Measurements from ENCODE around the gene ASCC3. TPM values are rescaled to one million over a fixed set of nuclear protein-coding genes. Genes with fewer than 3 reads are reported as not detected.
"Not testable (repeated sequence)": the region's sequence is repeated elsewhere in the genome, so short reads cannot be mapped to it uniquely, and the experiment has no call there.

The ASCC3 gene
- total RNA-seq, 1 donor from 2014 or later, result 15.3 TPM

DNA sequence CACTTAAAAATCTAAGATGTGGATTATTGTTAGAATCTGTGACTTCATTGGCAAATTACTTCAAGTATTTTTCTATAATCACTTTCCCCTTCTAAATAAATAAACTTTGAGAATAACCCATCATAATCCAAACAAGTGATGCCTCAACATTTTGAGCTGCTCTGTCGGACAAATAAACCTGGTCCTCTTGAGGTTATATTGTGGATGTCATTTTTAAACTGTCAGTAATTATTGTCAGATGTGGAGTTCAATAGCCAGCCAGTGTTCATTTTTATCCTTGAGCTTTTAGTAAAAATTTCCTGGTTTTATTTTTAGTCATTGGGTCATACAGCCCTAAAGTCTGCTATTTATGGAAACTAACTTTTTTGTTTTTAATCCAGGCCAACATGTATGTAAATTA, 9.5 kb upstream of the ASCC3 start:
- not testable (repeated sequence) for ATAC-seq; DNase-seq (ENCODE audit: low spot score)

DNA sequence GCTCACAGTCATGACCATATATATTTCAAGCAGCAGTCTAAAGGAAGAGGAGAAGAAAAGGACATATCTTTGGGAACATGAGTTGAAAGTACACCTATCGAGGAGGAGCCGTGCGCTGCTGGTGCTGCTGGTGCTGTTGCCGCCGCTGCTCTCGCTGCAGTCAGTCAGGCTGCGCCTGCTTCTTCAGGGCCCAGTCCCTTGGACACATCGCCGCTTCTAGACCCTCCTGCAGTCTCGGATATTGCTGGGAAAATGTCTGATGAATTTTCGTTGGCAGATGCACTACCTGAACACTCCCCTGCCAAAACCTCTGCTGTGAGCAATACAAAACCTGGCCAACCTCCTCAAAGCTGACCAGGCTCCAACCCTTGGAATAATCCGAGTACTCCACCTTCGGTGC, 8.2 kb upstream of the ASCC3 start:
- DNase-seq (ENCODE audit: low spot score), result no peak
- ATAC-seq, result no peak

DNA sequence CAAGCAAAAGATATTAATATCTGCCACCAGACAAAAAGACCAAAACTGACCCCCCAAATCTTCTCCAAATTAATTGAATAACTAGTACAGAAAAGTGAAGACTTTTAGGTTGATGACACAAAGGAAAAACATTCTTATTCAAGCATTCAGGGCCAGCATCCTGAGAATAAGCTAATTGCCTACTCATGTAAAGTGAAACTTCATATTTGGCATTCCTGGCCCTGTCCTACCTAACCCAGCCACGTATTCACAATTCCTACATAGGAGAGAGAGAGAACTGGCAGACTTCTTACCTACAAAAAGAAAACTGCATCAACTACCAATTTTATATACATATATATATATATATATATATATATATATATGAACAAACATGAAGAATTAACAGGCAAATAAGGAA, 4.9 kb upstream of the ASCC3 start:
- ATAC-seq, result no peak
- DNase-seq (ENCODE audit: low spot score), result no peak

DNA sequence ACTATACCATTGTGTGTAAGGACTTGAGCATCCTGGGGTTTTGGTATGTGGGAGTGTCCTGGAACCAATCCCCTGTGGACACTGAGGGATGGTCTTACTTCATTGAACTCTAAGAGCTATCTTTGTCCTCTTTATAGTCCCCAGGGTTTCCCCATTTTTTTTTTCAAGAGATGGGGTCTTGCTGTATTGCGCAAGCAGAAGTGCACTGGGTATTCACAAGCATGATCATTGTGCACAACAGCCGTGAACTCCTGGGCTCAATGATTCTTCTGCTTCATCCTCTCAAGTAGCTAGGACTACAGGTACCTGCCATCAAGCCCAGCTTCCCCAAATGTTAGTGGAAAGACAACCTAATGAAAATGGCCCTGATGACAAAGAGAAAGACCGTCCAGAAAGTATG, 2.2 kb upstream of the ASCC3 start:
- DNase-seq (ENCODE audit: low spot score) (no peak), ATAC-seq (no peak)

DNA sequence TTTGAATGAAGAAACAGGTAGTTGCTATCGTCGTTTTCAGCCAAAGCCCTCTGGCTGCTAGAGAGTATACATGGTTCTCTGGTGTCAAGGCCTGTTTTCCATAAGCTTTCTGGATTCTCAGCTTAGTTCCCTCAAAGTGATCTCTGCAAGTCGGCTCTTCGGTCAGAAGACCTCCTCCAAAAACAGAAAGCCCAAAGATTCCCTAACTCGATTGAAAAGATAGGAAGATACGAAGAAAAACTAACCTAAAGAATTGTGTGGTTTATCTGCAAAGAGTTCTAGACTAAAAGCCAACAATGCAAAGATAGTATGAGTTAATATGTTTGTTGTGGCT, 545 bp upstream of the ASCC3 start:
- ATAC-seq (peak; percentile 20), DNase-seq (ENCODE audit: low spot score) (no peak)

DNA sequence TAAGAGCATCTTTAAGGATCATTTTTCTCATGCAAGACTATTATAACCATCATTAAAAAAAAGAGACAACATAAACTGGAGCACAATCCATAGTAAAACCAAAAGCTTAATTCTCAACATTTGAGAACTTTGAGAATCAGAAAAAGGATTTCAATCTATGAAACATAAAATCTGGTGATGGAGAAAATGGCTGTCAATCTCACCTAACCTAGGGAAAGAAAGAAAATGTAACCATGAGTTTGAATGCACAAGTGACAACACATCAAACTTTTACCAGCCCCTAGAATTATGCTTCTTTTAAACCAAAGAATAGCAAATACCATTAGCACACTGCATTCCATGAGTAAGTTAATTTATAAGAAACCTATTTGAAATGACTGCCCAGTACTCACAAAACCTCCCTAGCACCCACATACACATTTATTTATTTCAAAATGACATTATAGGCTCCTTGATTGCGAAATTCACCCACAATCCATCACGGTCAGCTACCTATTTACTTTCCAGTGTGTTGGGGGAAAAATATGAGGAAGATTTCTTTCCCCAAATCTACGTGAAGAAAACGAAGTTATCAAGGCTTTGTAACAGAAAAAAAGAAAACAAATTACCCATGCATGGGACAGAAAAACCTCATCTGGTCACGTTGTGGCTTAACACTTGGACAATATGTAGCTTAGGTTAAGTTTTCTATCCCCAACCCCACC, 828 bp downstream of the ASCC3 start:
- no peak for ATAC-seq
- DNase-seq (ENCODE audit: low spot score), result no peak

DNA sequence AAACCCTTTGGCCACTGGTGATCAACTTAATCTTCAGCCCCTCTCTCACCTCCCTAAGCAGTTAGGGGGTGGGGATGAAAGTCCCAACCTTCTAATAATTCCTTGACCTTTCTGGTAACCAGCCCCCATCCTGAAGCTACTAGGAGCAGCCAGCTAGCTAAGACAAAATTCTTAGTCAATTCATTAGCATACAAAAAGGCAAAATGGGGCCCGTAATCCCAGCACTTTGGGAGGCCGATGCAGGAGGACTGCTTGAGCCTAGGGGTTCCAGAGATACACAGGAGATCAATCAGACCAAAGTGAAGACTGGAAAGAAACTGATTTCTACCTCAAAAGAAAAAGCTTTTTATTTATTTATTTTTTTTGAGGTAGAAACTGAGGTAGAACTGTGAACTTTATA, 1.8 kb downstream of the ASCC3 start:
- no peak for ATAC-seq
- no peak for DNase-seq (ENCODE audit: low spot score)

DNA sequence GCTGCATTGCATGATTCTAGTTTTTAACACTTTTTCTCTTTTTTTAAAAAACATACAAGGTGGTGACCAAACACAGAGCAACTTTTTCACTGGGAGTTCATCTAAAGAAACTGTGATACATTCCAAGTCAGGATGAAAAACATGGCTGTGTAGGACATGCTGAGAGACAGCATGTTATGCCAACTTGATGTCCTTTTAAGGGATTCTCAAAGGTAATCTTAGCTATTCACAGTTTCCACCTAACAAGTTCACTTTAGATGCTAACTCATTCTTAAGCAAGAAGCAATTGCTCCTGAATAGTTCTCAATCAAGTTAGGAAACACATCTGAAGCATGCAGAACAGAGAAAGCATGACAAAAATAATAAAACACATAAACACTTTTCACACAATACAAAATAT, 3.3 kb downstream of the ASCC3 start:
- DNase-seq (ENCODE audit: low spot score), result no peak
- no peak for ATAC-seq

DNA sequence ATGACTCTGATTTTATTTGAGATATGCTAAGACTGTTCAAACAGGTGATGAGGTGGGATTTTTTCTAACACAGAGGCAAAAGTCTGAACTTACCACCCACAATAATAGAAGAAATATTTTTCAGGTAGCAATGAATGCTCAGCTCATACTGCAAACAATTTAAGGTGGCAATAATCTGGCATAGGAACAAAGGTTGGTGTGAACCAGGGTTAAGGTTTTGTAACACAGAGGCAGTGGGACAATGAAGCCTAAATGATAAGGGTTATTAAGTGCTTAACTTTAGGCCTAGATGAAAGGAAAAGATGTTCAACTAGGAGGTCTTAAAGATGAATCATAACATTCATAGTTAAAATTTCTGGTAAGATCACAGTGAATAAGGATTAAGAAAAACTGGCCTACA, 4.9 kb downstream of the ASCC3 start:
- ATAC-seq (no peak), DNase-seq (ENCODE audit: low spot score) (no peak)

DNA sequence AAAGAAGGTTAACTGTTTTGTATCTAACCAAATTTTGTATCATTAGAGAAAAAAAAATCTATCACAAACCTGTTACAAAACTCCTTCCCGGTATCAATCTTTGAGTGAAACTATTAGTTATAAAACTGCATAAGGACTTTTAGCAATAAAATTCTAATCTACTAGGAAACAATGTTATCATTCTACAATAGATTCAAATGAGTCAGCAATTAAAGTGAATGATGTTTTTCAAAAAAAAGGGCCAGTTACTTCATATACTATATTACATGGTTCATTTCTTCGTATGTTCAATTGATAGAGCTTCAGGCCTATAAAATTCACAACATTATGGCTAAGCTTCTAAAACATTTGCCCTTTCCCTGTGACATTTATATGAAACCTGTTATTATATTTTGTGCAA, 15.6 kb downstream of the ASCC3 start:
- DNase-seq (ENCODE audit: low spot score) (no peak), ATAC-seq (no peak)

DNA sequence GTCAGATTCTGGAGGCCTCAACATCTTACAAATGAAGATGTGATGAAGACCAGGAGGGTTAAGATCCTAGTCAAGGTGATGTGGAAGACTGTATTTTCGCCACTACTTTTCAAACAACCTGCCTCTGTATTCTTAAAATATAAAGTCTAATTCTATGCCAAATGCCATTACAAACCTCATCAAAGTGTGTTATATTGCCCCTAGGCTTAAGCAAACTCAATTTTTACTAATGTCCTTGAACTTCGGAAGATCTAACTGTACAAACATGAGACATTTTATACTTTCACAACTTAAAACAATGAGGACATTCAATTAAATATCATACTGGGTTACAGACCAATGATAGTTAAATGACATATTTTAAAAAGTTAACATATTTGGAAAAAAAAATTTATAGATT, 19.1 kb downstream of the ASCC3 start:
- no peak for DNase-seq (ENCODE audit: low spot score)
- ATAC-seq, result no peak

DNA sequence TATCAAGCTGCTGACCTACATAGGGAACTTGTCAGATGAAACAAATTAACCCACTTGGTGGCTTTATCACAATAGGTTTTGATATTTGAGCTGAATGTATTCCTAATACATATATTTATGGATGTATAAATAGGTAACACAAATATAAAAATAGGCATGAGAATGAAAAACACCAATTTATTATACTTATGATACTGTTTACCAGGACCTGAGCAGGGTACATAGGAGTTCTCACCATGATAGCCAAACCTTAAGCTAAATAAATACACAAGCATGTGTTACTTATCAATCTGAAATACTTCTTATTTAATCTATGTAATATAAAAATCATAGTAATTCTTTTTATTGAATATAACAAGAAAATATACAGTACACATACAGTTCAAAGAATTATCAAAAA, 25.0 kb downstream of the ASCC3 start:
- ATAC-seq (no peak), DNase-seq (ENCODE audit: low spot score) (no peak)

DNA sequence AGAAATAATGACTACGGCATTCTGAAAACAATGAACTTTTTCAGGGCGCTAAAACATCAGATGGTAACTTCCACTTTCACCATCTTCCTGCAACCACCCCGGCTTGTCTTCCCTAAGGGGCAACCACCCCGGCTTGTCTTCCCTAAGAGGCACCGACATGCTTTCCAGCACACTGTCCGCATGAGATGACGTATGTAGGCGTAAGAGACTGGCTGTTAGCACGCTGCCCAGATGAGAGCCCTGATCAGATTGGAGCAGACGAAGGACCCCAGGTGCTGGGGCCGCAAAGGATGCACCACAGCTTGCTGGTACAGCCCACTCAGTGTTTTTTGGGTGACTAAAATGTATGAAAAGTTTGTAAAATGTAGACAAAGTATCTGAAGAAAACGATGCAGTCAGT, 29.3 kb downstream of the ASCC3 start:
- DNase-seq (ENCODE audit: low spot score), result no peak
- ATAC-seq, result no peak

DNA sequence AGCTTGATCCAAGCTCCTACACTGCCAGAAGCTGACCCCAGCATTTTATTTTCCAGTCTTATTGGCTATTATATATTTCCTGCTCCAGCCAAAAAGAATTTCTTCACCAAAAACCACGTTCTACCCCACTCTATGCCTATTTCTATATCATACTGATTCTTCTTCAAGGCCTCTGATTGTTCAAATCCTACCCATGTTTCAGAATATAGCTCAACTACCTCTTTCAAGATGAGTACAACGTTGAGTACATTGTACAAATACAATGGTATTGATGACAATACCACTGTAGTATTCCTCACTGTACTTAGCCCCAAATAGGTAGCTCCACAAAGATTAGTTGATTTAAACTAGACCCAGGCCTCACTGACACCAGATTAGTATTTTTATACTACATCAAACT, 31.0 kb downstream of the ASCC3 start:
- ATAC-seq (no peak), DNase-seq (ENCODE audit: low spot score) (no peak)

DNA sequence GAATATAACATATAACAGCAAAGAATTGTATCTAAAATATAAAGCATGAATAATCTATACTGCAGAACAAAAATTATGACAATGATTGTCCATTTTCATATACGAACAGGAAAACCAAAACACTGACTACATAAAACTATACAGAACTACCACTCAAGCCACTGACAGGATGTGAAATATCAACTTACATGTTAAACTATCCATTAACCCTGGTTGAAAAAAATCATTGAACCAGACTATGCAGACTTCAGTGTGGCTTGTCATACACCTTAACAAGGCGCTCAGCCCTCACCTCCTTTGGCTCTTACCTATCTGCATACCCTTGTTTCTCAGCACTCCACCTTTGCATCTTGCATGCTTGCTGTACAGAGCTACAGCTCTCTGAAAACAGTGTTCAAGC, 34.9 kb downstream of the ASCC3 start:
- DNase-seq (ENCODE audit: low spot score) (no peak), ATAC-seq (no peak)

DNA sequence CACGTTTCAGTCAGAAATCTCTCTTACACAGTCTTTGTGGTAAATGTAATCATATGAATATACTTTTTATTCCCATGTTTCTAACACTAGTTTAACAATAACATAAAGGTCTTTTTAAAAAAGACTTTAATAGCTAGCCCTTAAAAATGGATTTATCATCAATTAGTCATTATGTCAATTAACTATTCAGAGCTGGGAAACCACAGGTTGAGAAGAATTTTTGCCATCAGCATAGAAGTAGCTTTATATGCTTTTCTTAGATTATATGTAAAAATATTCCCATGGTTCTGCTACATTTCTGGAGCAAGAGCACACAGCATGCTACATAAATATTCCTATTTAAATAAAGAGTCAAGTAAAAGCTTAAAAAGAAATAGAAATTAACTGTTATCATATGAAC, 35.5 kb downstream of the ASCC3 start:
- ATAC-seq (no peak), DNase-seq (ENCODE audit: low spot score) (no peak)

DNA sequence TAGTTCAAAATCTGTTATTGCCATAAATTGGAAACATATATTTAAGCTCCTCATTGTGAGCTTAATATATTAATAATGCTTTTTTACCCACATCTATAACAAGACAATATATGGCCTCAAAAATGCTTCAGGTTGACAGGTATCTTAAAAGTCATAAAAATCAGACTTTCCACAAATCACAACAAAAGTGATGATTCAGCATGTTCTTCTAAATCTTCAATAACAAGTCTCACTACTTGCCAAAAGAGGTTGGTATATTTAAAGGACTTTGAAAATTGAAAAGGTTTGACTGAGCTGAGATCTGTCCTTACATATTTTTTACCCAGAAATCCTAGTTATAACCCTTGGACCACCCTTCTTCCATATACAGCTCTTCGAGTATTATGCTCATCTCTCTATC, 41.7 kb downstream of the ASCC3 start:
- ATAC-seq, result no peak

DNA sequence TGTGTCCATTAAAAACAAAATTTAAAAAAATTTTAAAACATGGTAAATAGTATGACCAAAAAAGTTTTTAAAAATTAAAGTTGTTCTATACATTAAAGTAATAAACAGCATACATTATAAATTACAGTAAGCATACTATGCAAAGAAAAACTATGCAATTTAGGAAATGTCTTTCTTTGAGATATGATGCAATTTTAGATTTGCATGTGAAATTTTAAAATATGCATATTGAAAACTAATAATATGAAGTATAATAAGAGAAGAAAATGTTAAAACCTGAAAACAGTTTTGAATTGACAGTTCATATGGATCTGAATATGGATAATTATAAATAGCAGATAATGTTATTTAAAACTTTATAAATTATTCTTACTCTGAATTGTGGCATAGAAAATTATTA, 43.1 kb downstream of the ASCC3 start:
- no peak for ATAC-seq

More for the DNA sequence above, 41.7 kb downstream of the ASCC3 start:
- no peak for DNase-seq (ENCODE audit: low spot score)

DNA sequence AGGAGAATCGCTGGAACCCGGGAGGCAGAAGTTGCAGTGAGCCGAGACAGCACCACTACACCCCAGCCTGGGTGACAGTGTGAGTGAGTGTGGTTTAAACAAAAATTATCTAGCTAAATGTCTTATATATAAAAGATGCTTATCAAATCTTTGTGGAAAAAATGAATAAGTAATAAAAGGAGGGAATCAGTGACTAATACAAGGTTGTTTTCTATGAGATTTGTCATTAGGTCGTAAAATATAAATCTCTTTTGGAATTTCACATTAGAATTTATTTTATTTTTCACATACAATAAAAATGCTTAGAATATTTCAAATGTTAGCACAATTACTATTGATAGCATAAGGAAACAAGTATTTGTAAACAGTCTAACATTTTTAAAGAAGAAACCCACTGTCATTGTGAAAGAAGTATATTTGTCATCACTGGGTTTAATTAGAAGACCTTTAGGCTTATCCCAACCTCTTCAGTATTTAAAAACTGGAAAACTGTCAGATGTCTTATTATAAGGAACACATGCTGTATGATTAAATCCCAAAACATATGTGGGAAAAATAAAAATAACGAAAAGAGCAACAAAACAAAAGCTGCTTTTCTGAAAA, 47.1 kb downstream of the ASCC3 start:
- no peak for ATAC-seq
- no peak for DNase-seq (ENCODE audit: low spot score)

More for the DNA sequence above, 43.1 kb downstream of the ASCC3 start:
- DNase-seq (ENCODE audit: low spot score), result no peak

DNA sequence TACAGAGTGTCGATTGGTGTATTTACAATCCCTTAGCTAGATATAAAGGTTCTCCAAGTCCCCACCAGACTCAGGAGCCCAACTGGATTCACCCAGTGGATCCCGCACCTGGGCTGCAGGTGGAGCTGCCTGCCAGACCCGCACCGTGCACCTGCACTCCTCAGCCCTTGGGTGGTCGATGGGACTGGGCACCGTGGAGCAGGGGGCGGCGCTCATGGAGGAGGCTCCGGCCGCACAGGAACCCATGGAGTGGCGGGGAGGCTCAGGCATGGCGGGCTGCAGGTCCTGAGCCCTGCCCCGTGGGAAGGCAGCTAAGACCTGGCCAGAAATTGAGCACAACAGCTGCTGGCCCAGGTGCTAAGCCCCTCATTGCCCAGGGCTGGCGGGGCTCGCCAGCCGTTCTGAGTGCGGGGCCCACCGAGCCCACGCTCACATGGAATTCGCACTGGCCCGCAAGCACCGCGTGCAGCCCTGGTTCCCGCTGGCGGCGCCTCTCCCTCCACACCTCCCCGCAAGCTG, 52.0 kb downstream of the ASCC3 start:
- DNase-seq (ENCODE audit: low spot score); ATAC-seq: not testable (repeated sequence)

DNA sequence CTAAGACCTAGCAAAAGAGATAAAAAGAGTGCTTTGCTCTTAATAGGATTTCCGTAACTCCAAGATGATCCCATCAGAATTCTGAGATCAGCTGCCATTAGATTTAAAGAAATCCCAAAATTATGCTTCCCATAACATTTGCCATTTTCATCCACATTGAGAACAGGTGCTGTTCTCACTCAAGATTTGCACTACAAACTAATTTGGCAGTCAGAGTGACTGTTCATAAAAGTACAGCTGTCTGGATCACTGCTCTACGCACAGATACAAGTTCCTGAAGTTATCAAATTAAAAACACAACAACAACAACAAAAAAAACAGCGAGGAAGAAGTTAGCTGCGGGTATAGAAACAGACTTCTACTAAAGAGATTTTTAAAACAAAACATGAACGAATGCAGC, 58.1 kb downstream of the ASCC3 start:
- ATAC-seq (no peak), DNase-seq (ENCODE audit: low spot score) (no peak)

DNA sequence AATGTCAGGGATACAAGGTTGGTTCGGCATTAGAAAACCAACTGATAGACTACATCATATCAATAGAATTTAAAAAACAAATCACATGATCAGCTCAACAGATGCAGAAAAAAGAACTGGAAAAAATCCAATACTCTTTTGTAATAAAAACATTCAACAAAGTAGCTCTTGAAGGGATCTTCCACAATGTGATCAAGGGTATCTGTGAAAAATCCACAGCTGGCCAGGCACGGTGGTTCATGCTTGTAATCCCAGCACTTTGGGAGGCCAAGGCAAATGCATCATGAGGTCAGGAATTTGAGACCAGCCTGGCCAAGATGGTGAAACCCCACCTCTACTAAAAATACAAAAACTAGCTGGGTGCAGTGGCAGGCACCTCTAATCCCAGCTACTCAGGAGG, 63.1 kb downstream of the ASCC3 start:
- no peak for ATAC-seq
- DNase-seq (ENCODE audit: low spot score), result no peak

DNA sequence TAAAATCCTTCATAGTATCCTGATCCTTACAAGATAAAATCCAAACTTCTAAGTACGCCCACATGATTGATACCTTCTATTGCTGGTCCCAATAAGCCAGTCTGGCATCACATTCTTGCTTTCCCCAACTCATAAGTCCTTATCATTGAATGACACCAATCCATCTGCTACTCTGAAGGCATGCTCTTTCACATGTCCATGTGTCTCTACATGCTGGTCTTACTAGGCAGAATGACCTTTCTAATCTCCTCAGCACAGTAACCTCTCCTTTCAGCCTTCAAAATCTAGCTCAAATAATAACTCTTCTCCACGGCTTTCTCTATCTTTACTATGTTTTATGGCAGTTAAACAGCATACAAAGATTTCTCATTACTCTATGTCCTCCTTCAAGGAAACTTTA, 71.1 kb downstream of the ASCC3 start:
- ATAC-seq (no peak), DNase-seq (ENCODE audit: low spot score) (no peak)

Measured in left lobe of liver (tissue), 2 donors.